NCI-H1417 (cell line): Measurements from ENCODE around the gene FGFR3.
A peak's percentile ranks its signal among the peaks of the same experiment; 100 is the strongest.

Experiments
- DNase-seq, 3 experiments: peaks; one replicate each; lab custom pipeline; 2025; lab: John Stamatoyannopoulos, UW

Gene FGFR3

GRCh38 chr4:1792832-1793495 lies at the start of gene FGFR3:
Gene FGFR3, plus strand, starts transcription at chr4:1793293. Its CDS starts 642 bp downstream, at chr4:1793935.
- DNase-seq: peak; percentile 34 to 48 (median 48)

- DNase-seq: no peak
These were observed 49.5 kb upstream of the FGFR3 start for GRCh38 chr4:1743551-1743950.

DNA sequence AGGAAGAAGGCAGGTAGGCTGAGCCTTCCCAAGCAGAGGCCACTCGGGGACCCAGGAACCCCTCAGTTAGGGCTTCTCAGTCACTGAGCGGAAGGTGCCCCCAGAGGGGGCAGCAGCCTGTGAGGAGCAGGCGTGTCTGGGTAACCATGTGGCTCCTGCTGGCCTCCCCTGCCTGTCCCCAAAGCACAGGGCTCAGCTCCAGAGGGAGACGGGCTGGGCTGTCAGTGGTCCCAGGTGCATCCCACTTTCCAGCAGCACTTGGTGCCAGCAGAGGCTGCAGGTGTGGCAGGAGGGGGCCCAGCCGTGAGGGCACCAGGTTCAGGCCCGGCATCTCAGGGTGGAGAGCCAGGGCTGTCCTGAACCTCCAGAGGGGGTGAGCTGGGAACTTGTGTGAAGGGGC lies 49.1 kb upstream of the FGFR3 start:
- DNase-seq: no peak

DNA sequence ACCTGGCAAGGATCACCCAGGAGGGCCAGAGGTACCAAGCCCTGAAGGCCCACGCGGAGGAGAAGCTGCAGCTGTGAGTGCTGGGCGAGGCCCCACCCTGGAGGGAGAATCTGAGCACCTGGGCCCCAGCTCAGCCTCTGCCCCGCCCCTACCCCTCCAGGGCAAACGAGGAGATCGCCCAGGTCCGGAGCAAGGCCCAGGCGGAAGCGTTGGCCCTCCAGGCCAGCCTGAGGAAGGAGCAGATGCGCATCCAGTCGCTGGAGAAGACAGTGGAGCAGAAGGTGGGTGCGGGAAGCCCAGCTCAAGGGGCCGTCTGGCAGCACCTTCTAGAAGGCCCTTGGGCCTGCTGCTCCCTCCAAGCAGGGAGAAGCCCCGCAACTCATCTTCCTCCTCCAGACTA lies 48.5 kb upstream of the FGFR3 start:
- no peak for DNase-seq

DNA sequence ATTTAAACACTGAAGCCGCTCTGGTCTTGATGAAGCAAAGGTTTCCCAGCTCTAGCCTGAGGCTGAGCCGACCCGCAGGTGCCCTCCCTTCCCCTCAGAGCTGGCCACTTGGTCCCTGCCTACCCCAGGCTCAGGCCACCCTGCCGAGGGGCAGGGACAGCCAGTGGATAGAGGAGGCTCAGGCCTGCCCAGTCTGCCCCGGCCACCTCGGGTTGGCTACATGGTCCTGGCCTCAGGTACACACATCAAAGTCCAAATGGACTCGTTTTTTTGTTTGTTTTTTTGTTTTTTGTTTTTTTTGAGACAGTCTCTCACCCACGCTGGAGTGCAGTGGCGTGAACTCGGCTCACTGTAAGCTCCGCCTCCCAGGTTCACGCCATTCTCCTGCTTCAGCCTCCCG lies 47.9 kb upstream of the FGFR3 start:
- DNase-seq: no peak

GRCh38 chr4:1745697-1746096 lies 47.4 kb upstream of the FGFR3 start:
- peak in 1 of 3 experiments; percentile 15 for DNase-seq

DNA sequence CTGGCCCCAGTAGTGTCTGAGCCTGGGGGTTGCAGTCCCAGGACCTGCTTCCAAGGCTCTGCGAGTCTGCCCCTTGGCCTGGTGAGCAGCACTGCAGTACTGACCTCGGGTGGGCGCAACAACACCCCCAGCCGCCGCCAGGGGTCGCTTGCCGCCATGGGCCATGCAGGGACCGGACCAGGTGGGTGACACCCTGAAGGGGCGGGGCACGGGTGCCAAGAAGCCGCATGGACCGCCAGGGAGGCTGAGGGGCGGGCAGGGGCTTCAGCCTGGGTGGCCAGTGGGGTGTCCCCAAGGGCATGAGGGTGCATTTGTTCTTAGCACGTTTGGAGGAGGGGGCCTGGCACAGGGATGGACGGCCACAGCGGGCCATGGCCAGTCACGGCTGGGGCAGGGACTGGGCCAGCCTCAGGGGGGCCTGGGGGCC lies 46.8 kb upstream of the FGFR3 start:
- DNase-seq: peak in 2 of 3 experiments; percentile 44 to 63

DNA sequence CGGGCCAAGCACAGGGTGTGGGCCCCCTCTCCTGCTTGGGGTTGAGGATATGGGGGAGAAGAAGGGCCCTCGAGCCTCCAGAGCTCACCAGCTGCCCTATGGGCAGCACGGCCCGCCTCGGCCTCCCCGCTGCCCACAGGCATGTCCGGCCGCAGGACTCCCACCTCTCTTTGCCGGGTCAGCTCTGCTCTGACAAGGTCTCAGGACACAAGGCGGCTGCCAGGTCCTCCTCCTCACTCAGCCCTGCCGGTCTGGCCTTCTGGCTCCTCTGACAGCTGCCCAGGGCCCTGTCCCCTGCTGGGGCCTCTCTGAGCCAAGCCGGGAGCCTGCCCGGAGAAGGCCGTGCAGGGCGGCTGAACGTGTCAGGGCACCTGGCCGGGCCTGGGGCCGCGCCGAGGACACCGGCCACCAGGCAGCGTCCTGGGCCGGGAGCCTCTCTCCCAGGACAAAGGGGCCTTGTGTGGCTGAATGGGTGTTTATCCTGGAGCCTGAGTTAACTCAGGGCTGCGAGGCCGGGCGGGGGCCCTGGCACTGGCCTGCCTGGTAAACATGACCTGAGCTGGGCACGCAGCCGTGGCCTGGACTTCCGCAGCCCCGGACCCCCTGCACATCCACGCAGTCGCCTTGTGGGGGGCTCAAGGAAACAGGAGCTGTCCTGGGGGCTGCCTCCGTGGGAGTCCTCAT lies 46.0 kb upstream of the FGFR3 start:
- DNase-seq: no peak

DNA sequence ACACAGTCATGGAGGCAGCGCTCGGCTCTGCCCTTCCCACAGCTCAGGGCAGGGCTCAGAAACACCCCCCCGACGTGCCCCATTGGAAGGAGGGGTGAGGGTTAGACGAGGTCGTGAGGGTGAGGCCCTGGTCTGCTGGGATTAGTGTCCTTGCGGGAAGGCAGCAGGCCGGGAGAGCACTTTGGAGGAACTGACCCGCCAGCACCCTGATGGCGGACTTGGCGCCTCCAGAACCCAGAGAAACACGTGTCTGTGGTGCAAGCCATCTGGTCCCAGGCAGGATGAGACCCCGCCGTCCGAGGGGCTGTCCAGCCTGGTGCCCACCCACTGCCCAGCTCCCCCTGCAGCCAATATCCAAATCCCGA lies 45.5 kb upstream of the FGFR3 start:
- no peak for DNase-seq

DNA sequence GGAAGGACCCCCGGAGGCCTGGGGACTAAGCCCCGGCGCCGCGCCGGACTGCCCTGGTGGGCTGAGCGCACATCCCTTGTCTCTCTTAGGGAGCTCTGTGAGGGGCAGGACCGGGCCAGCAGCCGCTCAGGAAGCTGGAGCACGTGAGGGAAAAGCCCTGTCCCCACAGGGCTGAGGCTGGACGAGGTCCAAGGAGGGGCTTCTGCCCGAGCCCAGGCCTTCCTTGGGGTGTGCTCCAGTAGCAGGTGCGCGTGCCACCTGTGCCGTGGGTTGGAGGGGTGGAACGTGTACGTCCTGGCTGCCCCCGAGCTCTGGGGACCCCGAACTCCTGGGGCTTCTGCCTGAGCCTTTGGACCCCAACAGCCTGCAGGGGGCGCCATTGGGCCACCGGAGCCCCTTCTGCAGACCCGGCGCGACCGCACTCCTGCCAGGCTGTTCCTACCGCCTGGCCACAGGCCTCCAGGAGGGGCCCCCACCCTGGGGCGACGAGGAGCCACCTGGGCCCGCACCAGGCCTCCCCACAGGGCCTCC lies 44.6 kb upstream of the FGFR3 start:
- peak; percentile 61 to 76 (median 68) for DNase-seq

DNA sequence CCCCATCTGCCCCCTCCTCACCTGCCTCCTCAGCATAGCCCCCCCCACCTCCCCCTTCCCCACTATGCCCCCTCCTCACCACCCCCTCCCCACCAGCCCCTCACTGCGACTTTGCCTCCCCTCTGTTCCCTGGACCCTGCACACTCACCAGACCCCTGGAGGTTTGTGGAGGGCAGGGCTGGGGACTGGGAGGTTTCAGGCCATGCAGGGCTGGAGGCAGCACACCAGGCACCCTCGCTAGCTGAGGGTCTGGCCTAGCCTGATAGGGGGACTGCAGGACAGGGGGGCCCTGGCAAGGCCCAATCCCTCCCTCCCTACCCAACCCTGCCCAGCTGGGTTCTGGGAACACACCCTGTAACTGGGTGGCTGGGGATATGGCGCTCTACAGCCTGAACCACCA lies 43.7 kb upstream of the FGFR3 start:
- DNase-seq: no peak

DNA sequence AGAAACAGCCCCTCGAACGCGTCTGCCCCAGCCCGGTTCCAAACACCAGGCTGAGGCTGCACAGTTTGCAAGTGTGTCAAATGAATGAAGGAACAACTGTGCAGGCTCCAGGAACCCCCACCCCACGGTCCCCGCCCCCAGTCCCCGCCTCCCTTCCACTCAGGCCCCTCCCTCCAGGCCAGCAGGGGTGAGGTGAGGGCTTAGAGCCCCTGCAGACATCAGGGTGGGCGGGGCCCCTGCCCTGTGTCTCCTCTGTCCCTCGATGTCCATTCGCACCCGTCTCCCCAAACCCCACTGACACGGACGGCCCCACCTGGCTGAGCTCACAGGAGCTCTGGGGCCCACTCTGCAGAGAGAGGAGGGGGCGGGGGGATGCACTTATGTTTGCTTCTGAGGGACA lies 43.3 kb upstream of the FGFR3 start:
- DNase-seq: no peak

GRCh38 chr4:1750381-1751154 lies 42.5 kb upstream of the FGFR3 start:
- no peak for DNase-seq

GRCh38 chr4:1751155-1751918 lies 41.8 kb upstream of the FGFR3 start:
- no peak for DNase-seq

- no peak for DNase-seq
These were observed 41.2 kb upstream of the FGFR3 start for GRCh38 chr4:1751919-1752283.

DNA sequence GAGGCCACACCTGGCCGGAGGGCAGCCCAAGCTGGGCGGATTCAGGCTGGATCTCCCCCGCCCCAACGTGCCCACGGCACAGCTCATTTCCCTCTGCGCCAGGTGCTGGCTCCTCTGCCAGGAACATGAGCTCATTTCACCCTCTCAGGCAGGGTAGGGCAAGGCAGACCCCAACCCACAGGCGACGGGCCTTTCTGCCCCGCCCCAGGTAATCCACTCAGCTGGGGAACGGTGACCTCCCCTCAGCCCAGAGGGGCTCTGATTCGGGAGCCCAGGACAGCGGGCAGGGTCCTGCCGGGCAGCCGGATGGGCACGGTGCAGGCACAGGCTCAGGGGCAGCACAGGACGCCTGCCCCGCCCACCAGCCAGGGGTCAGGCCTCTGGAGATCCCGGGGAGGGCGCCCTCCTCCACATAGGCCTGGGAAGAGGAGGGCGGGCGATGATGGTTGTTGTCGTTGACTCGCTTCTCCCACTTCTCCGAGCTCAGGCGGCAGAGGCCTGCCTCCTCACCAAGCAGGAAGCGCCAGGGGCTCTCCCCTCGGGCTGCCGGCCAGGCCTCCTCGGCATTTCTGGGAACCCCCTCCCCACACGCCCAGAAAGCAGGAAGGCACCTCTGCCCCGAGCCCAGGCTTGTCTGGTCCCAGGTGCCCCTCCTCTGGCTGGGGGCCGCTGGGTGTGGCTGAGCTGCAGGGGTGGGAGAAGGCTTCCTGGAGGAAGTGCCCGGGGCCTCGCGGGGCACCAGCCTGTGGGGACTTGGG lies 40.6 kb upstream of the FGFR3 start:
- peak in 2 of 3 experiments; percentile 11 to 28 for DNase-seq

DNA sequence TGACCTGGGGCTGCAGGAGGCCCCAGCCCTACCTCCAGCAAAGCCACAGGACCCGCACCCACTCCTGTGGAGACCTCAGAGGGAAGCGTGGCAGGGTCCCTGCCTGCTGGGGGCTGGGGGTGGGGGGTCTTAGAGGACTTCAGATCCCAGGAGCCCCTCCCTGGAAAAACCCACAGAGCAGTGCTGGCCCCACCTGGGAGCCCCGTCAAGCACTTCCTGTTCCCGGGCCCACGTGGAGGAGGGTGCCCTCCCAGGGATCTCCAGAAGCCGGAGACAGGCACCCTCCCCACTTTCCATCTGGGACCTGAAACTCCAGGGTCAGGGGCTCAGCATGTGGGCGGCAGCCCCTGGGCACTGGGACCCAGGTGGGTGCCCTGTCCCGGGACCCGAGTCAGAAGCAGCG lies 39.8 kb upstream of the FGFR3 start:
- no peak for DNase-seq

DNA sequence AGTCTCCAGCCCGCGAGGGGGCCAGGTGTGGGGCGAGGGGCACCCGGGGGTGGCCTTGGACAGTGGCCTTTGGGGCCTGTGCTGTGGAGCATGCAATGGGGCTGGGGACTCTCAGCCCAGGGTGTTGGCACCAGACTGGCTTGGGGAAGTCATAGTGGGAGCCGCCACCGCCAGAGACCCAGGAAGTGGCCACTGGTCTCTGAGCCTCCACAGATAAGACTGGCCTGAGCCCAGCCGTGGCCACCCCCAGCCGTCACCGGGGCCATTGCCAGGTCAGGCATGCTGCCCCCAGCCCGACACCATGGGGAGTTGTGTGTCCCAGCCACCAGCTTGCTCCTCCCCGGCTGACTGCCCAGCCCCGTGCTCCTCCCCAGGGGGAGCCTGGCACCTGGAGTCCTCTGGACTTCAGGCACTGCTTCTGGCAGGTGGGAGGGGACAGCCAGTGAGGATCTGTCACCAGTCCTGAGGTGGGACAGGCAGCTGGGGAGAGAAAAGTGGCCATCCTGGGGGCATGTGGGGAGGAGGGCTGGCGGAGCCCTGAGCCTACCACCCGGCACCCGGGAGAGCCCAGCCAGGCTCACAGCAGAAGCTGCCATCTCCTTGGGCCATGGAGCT lies 39.3 kb upstream of the FGFR3 start:
- no peak for DNase-seq

GRCh38 chr4:1754336-1754735 lies 38.8 kb upstream of the FGFR3 start:
- DNase-seq: no peak

DNA sequence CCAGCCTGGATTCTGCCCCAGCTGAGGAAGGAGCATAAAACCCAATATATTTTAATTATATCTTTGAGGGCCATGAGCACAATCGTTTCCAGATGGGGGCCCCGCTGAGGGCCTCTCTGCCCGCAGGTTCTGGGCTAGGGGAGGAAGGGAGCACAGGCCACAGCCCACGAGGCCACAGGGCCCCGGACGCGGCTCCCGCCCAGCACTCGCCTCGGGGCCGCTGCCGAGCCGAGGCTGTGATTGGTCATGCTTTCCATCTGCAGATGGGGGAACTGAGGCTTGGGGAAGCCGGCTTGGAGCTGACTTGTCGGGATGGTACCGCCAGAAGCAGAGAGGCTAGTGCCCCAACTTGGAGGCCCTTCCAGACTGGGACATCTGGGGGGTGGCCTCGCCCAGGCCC lies 37.8 kb upstream of the FGFR3 start:
- DNase-seq: no peak

GRCh38 chr4:1756079-1756478 lies 37.0 kb upstream of the FGFR3 start:
- DNase-seq: no peak
